22Rv1 (cell line): ENCODE results near the gene MYO1D.
"Not testable (repeated sequence)": the region's sequence is repeated elsewhere in the genome, so short reads cannot be mapped to it uniquely, and the experiment has no call there.

Experiments used
- H3K27ac ChIP-seq: fragments of 450-650 bp; 2 replicates; pipeline ENCODE4 v1.5.1; 2017
- CTCF ChIP-seq: fragments of 450-650 bp; IDR thresholded peaks from 2 replicates; pipeline ENCODE4 v1.5.1; 2017; ENCODE audit warnings: mild to moderate bottlenecking
- ZFX ChIP-seq: fragments of 450-650 bp; IDR thresholded peaks from 2 replicates; pipeline ENCODE4 v1.6.1; 2017; ENCODE audit warnings: antibody characterized with exemption, borderline replicate concordance

MYO1D gene

GRCh38 chr17:32826076-32826475 lies 50.8 kb downstream of the MYO1D start:
- TF ChIP-seq CTCF (no peak), ZFX (no peak)
- H3K27ac ChIP-seq: no peak overlapping the region

- H3K27ac ChIP-seq: no peak overlapping the region
- no peak for TF ChIP-seq ZFX
- TF ChIP-seq CTCF: no peak
Observed at GRCh38 chr17:32824334-32824733, 52.6 kb downstream of the MYO1D start.

- TF ChIP-seq ZFX: no peak
- TF ChIP-seq CTCF: no peak
- H3K27ac ChIP-seq: no peak overlapping the region
Observed at GRCh38 chr17:32822996-32823395, 53.9 kb downstream of the MYO1D start.

GRCh38 chr17:32821987-32822934 lies 54.7 kb downstream of the MYO1D start:
- H3K27ac ChIP-seq: not testable (repeated sequence)

GRCh38 chr17:32820440-32820839 lies 56.5 kb downstream of the MYO1D start:
- TF ChIP-seq ZFX: no peak
- no peak for TF ChIP-seq CTCF
- peak overlapping the region; percentile 8; the same call in 1 of the 2 replicates for H3K27ac ChIP-seq

- no peak for TF ChIP-seq ZFX
- TF ChIP-seq CTCF: no peak
- no peak overlapping the region for H3K27ac ChIP-seq
Observed at GRCh38 chr17:32819787-32820186, 57.1 kb downstream of the MYO1D start.

- H3K27ac ChIP-seq: no peak overlapping the region
- no peak for TF ChIP-seq CTCF
Observed at GRCh38 chr17:32819035-32819434, 57.9 kb downstream of the MYO1D start.

- TF ChIP-seq ZFX (no peak), CTCF (no peak)
- H3K27ac ChIP-seq: no peak overlapping the region
Observed at GRCh38 chr17:32815460-32815859, 61.5 kb downstream of the MYO1D start.
